Mononuclear cell (primary cell): ENCODE measurements around the gene SNX7. TPM values are rescaled to one million over a fixed set of nuclear protein-coding genes. Genes with fewer than 3 reads are reported as not detected.

ENCODE experiments used
- H3K27me3 ChIP-seq: 2 replicates; pipeline ENCODE4 v1.6.0; 2011; ENCODE audit warnings: low read length, control low read depth; ENCODE audit not compliant: insufficient read depth
- H3K4me1 ChIP-seq: 2 replicates; pipeline ENCODE4 v1.5.1; 2011; ENCODE audit warnings: mild to moderate bottlenecking, low read length, control low read depth; ENCODE audit not compliant: insufficient read depth
- H3K4me3 ChIP-seq: 2 replicates; pipeline ENCODE4 v1.5.1; 2011; ENCODE audit warnings: mild to moderate bottlenecking, low read length, moderate library complexity
- H3K9me3 ChIP-seq: 2 replicates; pipeline ENCODE4 v1.5.1; 2011; ENCODE audit warnings: low read depth, mild to moderate bottlenecking, control low read depth, low read length
- total RNA-seq: library from RNA; depleted of rRNA; stranded (reverse); fragments of >200 nt; gene quantifications from one replicate; pipeline ENCODE4 v1.2.3, GENCODE V29; 2012

Gene SNX7
- total RNA-seq, 1 donor: 0.42 TPM

- H3K4me3 ChIP-seq: no peak overlapping the region
- no peaks in the 10 kb centered on the region for H3K9me3 ChIP-seq
- no peaks in the 10 kb centered on the region for H3K4me1 ChIP-seq
- H3K27me3 ChIP-seq: peaks cover 4% of the 10 kb centered on the region
Observed at GRCh38 chr1:98781906-98782305, 120.4 kb downstream of the SNX7 start.

GRCh38 chr1:98783821-98784220, 122.3 kb downstream of the SNX7 start:
- peaks cover 4% of the 10 kb centered on the region for H3K27me3 ChIP-seq
- no peak overlapping the region for H3K4me3 ChIP-seq
- no peaks in the 10 kb centered on the region for H3K4me1 ChIP-seq
- no peaks in the 10 kb centered on the region for H3K9me3 ChIP-seq

GRCh38 chr1:98791498-98791897, 130.0 kb downstream of the SNX7 start:
- H3K4me3 ChIP-seq: no peak overlapping the region
- H3K27me3 ChIP-seq: no peaks in the 10 kb centered on the region
- H3K4me1 ChIP-seq: no peaks in the 10 kb centered on the region
- H3K9me3 ChIP-seq: no peaks in the 10 kb centered on the region

- H3K27me3 ChIP-seq: no peaks in the 10 kb centered on the region
- no peak overlapping the region for H3K4me3 ChIP-seq
- no peaks in the 10 kb centered on the region for H3K4me1 ChIP-seq
- no peaks in the 10 kb centered on the region for H3K9me3 ChIP-seq
Observed at GRCh38 chr1:98792123-98792522, 130.6 kb downstream of the SNX7 start.

GRCh38 chr1:98793136-98793535, 131.6 kb downstream of the SNX7 start:
- Histone ChIP-seq H3K9me3 (no peaks in the 10 kb centered on the region), H3K4me3 (no peak overlapping the region), H3K4me1 (no peaks in the 10 kb centered on the region), H3K27me3 (no peaks in the 10 kb centered on the region)

- Histone ChIP-seq H3K4me1 (no peaks in the 10 kb centered on the region), H3K4me3 (no peak overlapping the region), H3K27me3 (peaks cover 3% of the 10 kb centered on the region), H3K9me3 (no peaks in the 10 kb centered on the region)
Observed at GRCh38 chr1:98794196-98794886, 132.8 kb downstream of the SNX7 start.

GRCh38 chr1:98796049-98796448, 134.5 kb downstream of the SNX7 start:
- H3K27me3 ChIP-seq: peaks cover 4% of the 10 kb centered on the region
- no peaks in the 10 kb centered on the region for H3K4me1 ChIP-seq
- no peak overlapping the region for H3K4me3 ChIP-seq
- no peaks in the 10 kb centered on the region for H3K9me3 ChIP-seq

GRCh38 chr1:98797506-98797905, 136.0 kb downstream of the SNX7 start:
- Histone ChIP-seq H3K9me3 (no peaks in the 10 kb centered on the region), H3K4me3 (no peak overlapping the region), H3K27me3 (peaks cover 4% of the 10 kb centered on the region), H3K4me1 (no peaks in the 10 kb centered on the region)
